Choroid plexus epithelial cell (primary cell): ENCODE results near the gene TASP1.
"Not testable (repeated sequence)": the region's sequence is repeated elsewhere in the genome, so short reads cannot be mapped to it uniquely, and the experiment has no call there.

Source experiments
- DNase-seq: peaks from one replicate; pipeline ENCODE4 v3.0.0-alpha.2; 2010; ENCODE audit warnings: low read depth
- H3K4me3 ChIP-seq: 2 replicates; pipeline ENCODE4 v1.5.1; 2011; ENCODE audit warnings: low read depth, mild to moderate bottlenecking, control low read depth, low read length, moderate library complexity
- TF ChIP-seq, protein P1 (sequence below): conservative IDR thresholded peaks from 2 replicates; pipeline ENCODE4 v1.5.1; 2011; ENCODE audit warnings: low read depth, mild to moderate bottlenecking, control low read depth, inconsistent platforms, low read length, moderate library complexity

The TASP1 gene

DNA sequence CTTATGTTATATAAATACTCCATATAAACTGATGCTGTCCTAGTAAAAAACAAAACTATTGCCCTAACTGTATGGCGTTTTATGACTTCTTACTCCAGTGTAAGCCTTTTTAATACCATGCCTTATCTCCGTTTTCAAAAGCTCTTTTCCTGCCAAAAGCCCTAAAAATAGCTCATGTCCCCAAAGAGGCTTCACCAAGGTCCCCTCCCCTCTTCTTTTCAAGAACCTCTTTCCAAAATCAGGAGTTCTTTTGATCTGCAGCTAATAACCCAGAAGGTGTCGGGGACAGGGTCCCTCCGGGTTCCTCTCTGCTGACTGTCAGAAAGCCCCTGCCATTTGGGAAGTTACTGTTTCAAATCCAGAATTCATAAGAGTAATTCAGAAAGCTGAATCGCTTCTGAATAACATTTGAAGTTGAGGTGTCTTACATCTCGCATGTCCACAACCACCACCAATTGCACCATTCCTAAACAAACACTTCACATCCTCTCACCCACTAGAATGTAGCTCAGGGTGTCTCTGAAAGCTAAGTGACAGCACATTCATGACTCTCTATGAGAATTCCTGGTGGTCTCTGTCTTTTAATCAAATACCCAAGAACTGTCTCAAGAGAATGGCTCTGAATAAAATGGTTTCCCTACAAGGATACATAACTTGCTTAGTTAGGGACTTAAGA lies 13.3 kb downstream of the TASP1 start:
- H3K4me3 ChIP-seq, result no peak overlapping the region
- TF ChIP-seq, protein P1, sequence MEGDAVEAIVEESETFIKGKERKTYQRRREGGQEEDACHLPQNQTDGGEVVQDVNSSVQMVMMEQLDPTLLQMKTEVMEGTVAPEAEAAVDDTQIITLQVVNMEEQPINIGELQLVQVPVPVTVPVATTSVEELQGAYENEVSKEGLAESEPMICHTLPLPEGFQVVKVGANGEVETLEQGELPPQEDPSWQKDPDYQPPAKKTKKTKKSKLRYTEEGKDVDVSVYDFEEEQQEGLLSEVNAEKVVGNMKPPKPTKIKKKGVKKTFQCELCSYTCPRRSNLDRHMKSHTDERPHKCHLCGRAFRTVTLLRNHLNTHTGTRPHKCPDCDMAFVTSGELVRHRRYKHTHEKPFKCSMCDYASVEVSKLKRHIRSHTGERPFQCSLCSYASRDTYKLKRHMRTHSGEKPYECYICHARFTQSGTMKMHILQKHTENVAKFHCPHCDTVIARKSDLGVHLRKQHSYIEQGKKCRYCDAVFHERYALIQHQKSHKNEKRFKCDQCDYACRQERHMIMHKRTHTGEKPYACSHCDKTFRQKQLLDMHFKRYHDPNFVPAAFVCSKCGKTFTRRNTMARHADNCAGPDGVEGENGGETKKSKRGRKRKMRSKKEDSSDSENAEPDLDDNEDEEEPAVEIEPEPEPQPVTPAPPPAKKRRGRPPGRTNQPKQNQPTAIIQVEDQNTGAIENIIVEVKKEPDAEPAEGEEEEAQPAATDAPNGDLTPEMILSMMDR, result no peak
- no peak for DNase-seq

DNA sequence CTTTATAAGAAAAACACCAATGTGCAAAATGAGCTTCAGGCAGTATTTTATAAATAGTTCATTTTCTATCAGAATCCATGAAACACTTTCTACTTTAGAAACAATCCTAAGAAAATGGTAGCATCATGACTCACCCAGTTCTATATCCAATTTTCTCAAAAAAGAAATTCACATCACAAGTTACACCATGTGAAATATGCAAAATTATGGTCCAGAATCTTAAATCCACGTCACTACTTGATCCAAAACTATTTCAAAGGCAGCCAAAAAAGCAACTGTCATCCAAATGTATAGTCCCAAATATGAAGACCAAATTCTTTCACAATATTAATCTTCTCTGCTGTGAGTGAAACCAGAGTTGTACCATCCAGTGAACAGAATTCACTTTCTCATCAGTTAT lies 19.3 kb downstream of the TASP1 start:
- not testable (repeated sequence) for H3K4me3 ChIP-seq, DNase-seq

DNA sequence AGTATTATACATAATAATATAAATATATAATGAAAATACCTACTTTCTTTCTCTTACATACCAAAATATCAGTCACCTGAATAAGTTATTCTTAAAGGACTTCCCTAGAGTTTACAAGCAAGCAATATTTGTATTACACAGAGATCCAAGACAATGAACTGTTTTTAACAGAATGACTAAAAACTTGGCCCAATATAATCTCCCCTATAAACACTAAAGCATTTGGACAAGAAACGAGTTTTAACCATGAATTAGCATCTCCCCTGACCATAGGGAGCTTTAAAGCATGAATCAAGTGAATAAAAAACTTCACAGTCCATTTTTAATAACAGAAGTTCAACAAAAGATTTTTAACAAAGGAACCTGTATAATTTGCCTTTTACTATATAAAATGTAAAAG lies 20.3 kb downstream of the TASP1 start:
- not testable (repeated sequence) for DNase-seq, H3K4me3 ChIP-seq

DNA sequence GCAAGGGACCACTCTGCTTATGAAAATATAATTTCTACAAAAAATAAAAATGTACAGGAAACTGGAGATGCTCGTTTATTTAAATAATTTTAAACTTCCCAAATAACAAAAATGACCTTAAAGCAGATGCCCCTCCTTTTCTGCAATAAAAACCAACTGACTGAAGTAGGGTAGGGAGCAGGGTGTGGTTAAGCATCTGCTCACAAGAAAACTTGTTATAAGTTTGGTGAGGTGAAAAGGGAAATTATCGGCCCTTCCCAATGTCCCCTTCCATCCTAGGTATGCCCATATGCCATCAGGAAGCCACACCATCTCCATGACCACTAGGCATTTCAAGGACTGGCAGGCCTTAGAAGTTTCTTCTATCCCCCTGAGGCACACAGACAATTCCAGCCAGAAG lies 21.1 kb downstream of the TASP1 start:
- not testable (repeated sequence) for H3K4me3 ChIP-seq, DNase-seq

DNA sequence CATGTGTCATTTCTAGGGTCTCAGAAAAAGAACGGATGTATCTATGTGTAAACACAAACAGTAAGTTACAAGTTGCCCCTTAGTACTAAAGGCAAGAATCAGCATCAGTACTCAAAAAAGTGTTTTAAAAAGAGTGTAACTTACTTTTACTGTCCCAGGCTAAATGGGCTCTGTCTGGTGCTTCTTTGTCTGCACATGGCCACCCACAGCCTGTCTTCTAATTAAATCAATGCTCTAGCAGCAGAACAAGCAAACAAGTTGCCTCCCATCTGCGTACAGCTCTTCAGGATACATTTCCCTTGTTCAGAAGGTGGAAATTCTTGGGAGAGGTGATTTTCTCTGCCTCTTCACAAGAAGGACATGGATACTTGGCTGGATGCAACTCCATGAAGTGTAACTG lies 22.0 kb downstream of the TASP1 start:
- not testable (repeated sequence) for H3K4me3 ChIP-seq, DNase-seq

DNA sequence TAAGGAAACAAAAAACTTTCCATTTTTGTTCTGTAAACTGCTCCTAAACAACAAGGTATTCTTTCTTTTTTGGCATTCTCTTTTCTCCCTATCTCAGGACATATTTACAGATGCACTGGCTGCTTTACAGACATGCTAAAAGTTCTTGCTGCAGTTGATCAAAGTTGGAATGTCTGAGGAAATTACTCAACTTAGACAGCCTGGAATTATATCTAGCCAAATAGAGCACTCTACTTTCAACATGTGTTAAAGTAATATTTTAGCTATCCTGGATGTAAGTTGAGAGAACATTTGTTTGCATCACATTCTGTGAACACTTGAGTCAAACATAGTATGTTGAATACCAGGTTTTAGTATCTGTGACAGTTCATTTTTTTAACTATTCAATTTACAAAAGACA lies 24.8 kb downstream of the TASP1 start:
- TF ChIP-seq, protein P1, result no peak
- H3K4me3 ChIP-seq, result no peak overlapping the region
- peak; percentile 70 for DNase-seq

DNA sequence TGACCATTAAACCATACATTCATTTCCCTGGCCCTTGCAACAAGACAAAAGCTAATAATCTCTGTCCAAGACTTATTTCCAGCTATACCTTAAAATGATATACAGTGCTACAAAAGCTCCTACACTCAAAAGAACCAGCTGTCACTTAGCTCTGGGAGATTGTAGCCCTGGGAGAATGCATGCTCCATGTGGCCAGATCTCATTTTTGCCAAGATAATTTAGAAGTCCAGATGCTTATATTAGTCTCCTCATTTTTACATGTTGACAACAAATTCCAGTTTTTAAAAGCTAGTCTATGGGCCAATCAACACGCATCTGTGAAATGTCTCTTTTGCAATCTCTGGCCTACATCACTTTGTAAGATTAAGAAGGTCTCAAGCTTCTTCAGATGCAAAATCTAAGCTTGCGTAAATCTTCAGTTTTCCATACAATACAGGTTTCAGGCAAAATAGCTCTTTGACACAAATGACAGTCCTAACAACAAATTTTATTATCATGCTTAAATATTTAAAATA lies 27.1 kb downstream of the TASP1 start:
- TF ChIP-seq, protein P1, result no peak
- H3K4me3 ChIP-seq, result no peak overlapping the region
- DNase-seq, result no peak

DNA sequence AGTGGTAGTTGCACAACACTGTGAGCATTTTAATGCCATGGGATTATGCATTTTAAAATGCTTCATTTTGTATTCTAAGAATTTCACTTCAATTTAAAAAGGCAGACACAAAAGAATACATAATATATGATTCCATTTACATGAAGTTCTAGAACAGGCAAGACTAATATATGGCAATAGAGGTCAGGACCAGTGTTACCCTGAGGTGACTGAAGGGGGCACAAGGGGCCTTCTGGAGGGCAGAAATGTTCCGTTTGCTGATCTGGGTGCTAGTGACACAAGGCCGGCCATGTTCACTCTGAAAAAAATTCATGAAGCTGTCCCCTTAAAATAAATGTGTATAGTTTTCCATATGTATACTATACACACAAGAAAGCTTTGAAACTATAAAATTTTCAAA lies 28.5 kb downstream of the TASP1 start:
- TF ChIP-seq, protein P1, result no peak
- DNase-seq, result no peak
- no peak overlapping the region for H3K4me3 ChIP-seq

DNA sequence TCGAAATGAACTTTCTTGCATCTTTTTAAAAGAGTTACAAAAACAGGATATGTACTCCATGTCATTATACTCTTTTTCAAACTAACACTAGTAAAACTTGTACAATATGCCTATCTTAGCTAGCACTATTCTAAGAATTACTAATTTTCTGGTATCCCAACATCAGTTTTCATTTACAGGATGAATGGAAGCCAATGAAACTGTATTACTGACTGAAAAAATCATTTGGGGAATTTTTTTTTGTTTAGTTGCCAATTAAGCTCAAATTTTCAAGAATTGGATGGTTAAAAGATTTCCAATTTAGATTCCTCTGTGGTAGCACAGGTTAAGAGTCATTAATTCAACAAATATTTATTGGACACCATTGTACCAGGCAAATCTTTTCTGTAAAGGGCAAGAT lies 30.7 kb downstream of the TASP1 start:
- DNase-seq, result no peak

DNA sequence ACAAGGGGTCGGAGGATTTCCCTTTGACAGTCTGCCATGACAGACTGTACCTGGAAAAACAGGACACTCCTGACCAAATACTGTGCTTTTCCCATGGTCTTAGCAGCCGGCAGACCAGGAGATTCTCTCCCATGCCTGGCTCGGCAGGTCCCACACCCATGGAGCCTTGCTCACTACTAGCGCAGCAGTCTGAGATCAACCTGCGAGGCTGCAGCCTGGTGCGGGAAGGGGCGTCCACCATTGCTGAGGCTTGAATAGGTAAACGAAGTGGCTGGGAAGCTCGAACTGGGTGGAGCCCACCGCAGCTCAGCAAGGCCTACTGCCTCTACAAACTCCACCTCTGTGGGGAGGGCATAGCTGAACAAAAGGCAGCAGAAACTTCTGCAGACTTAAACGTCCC lies 45.3 kb downstream of the TASP1 start:
- DNase-seq, H3K4me3 ChIP-seq: not testable (repeated sequence)

More for the DNA sequence above, 30.7 kb downstream of the TASP1 start:
- TF ChIP-seq, protein P1, result no peak
- no peak overlapping the region for H3K4me3 ChIP-seq
